H1 (cell line): ENCODE data around the gene TNFSF11. TPM values are rescaled to one million over a fixed set of nuclear protein-coding genes. Genes with fewer than 3 reads are reported as not detected.

ENCODE experiments used
- CTCF ChIA-PET: fragments of 300-600 bp; sonication (Branson Sonifier 250); formaldehyde crosslinking; loops from one replicate; lab custom pipeline; 2021; ENCODE audit not compliant: partially characterized antibody; lab: Charles Lee
- POLR2A ChIA-PET: fragments of 300-600 bp; sonication (Branson Sonifier 250); formaldehyde crosslinking; loops from one replicate; lab custom pipeline; 2021; ENCODE audit warnings: inconsistent platforms; ENCODE audit not compliant: partially characterized antibody; lab: Charles Lee
- DNase-seq, 2 experiments: peaks; one replicate each; pipeline versions ENCODE4 v3.0.0 to v3.0.0-alpha.2; 2010 to 2022; ENCODE audit warnings: low spot score in 2 of 2, low read depth in 1 of 2, mixed read lengths in 1 of 2
- FAIRE-seq: peaks from 2 replicates; lab custom pipeline; 2011; peaks lifted over from hg19 to GRCh38; lab: Jason Lieb, UNC
- H2AFZ ChIP-seq: 2 replicates; pipeline ENCODE4 v1.8.1; 2012; ENCODE audit warnings: low read length, inconsistent platforms
- H2AK5ac ChIP-seq: 2 replicates; pipeline ENCODE4 v1.6.1; 2013; ENCODE audit warnings: low read depth, low read length
- H2BK120ac ChIP-seq: replicated peaks from 2 replicates; pipeline ENCODE3; 2013; ENCODE audit warnings: low read depth, low read length, inconsistent platforms
- H2BK12ac ChIP-seq: 2 replicates; pipeline ENCODE4 v1.6.1; 2013; ENCODE audit warnings: low read depth, low read length
- H2BK15ac ChIP-seq: 2 replicates; pipeline ENCODE4 v1.6.1; 2013; ENCODE audit warnings: low read length
- H2BK20ac ChIP-seq: 2 replicates; pipeline ENCODE4 v1.6.1; 2013; ENCODE audit warnings: low read length
- H2BK5ac ChIP-seq: 2 replicates; pipeline ENCODE4 v1.6.1; 2013; ENCODE audit warnings: low read depth, low read length
- H3K14ac ChIP-seq: 2 replicates; pipeline ENCODE4 v1.6.1; 2013; ENCODE audit warnings: inconsistent platforms; ENCODE audit not compliant: insufficient read length
- H3K18ac ChIP-seq: 2 replicates; pipeline ENCODE4 v1.6.1; 2013; ENCODE audit warnings: low read length; ENCODE audit errors: extremely low read depth
- H3K23ac ChIP-seq: 2 replicates; pipeline ENCODE4 v1.6.1; 2013; ENCODE audit warnings: inconsistent platforms; ENCODE audit not compliant: insufficient read length
- H3K23me2 ChIP-seq: 2 replicates; pipeline ENCODE4 v1.6.1; 2013; ENCODE audit warnings: low read depth, low read length
- H3K27ac ChIP-seq: 2 replicates; pipeline ENCODE4 v1.6.1; 2011; ENCODE audit warnings: low read depth, low read length, inconsistent platforms
- H3K27me3 ChIP-seq, 4 experiments: replicated peaks in 1 of 4; 1 replicate in 1 of 4; 2 replicates in 3 of 4; pipeline versions ENCODE4 v1.6.1 to v1.8.1; 2011 to 2013; ENCODE audit warnings: low read length in 3 of 4, mild to moderate bottlenecking in 3 of 4, inconsistent platforms in 2 of 4, mixed read lengths in 2 of 4, moderate library complexity in 1 of 4; ENCODE audit not compliant: control insufficient read depth in 3 of 4, insufficient read depth in 3 of 4; ENCODE audit errors: extremely low read depth in 1 of 4
- H3K36me3 ChIP-seq, 4 experiments: 2 replicates each; pipeline versions ENCODE4 v1.6.1 to v1.8.1; 2011 to 2013; ENCODE audit warnings: mild to moderate bottlenecking in 4 of 4, low read length in 3 of 4, moderate library complexity in 2 of 4, control low read depth in 1 of 4, inconsistent platforms in 1 of 4; ENCODE audit not compliant: insufficient read depth in 4 of 4, control insufficient read depth in 2 of 4
- H3K4ac ChIP-seq: replicated peaks from 2 replicates; pipeline ENCODE3; 2013; ENCODE audit warnings: low read length, low read depth, mixed read lengths, inconsistent platforms; ENCODE audit not compliant: insufficient read length
- H3K4me1 ChIP-seq, 4 experiments: replicated peaks in 1 of 4; 1 replicate in 1 of 4; 2 replicates in 3 of 4; pipeline versions ENCODE4 v1.6.1 to v1.8.1; 2011 to 2013; ENCODE audit warnings: low read length in 3 of 4, inconsistent platforms in 2 of 4, mixed read lengths in 1 of 4; ENCODE audit not compliant: insufficient read depth in 4 of 4, control insufficient read depth in 3 of 4
- H3K4me2 ChIP-seq, 2 experiments: 2 replicates each; pipeline versions ENCODE4 v1.6.1 to v1.8.1; 2011 to 2013; ENCODE audit warnings: low read depth in 2 of 2, low read length in 2 of 2, control low read depth in 1 of 2, inconsistent platforms in 1 of 2, mild to moderate bottlenecking in 1 of 2; ENCODE audit not compliant: insufficient read depth in 1 of 2
- H3K4me3 ChIP-seq, 4 experiments: fragments of 200-600, 300-600 bp in 1 of 4; sonication (generic), shearing (Covaris generic), sonication (Bioruptor Twin) in 1 of 4; 2 replicates each; pipeline versions ENCODE4 v1.5.1 to v1.8.1; 2011 to 2016; ENCODE audit warnings: low read length in 4 of 4, low read depth in 3 of 4, control low read depth in 2 of 4, inconsistent platforms in 2 of 4, mild to moderate bottlenecking in 2 of 4, mixed read lengths in 1 of 4, moderate library complexity in 1 of 4; ENCODE audit not compliant: insufficient read depth in 2 of 4; ENCODE audit errors: extremely low read depth in 1 of 4
- H3K56ac ChIP-seq: replicated peaks from 2 replicates; pipeline ENCODE3; 2013; ENCODE audit warnings: low read depth, mild to moderate bottlenecking, mixed read lengths, low read length, inconsistent platforms; ENCODE audit not compliant: insufficient read length
- H3K79me1 ChIP-seq: 2 replicates; pipeline ENCODE4 v1.6.1; 2013; ENCODE audit warnings: low read depth, low read length, control low read depth
- H3K79me2 ChIP-seq, 2 experiments: 2 replicates each; pipeline versions ENCODE4 v1.6.1 to v1.8.1; 2012 to 2013; ENCODE audit warnings: low read length in 2 of 2, mild to moderate bottlenecking in 2 of 2, inconsistent platforms in 1 of 2; ENCODE audit not compliant: insufficient read depth in 2 of 2, control insufficient read depth in 1 of 2
- H3K9ac ChIP-seq, 4 experiments: replicated peaks in 1 of 4; 1 replicate in 1 of 4; 2 replicates in 3 of 4; pipeline versions ENCODE4 v1.6.1 to v1.8.1; 2011 to 2013; ENCODE audit warnings: low read depth in 3 of 4, low read length in 3 of 4, control low read depth in 2 of 4, mild to moderate bottlenecking in 2 of 4, moderate library complexity in 2 of 4, inconsistent platforms in 1 of 4; ENCODE audit errors: extremely low read depth in 1 of 4
- H3K9me3 ChIP-seq, 2 experiments: 2 replicates each; pipeline versions ENCODE4 v1.6.1 to v1.8.1; 2012 to 2013; ENCODE audit warnings: mild to moderate bottlenecking in 2 of 2, moderate library complexity in 2 of 2, control low read depth in 1 of 2, inconsistent platforms in 1 of 2, low read depth in 1 of 2, low read length in 1 of 2, mixed read lengths in 1 of 2; ENCODE audit not compliant: insufficient read depth in 2 of 2
- H4K20me1 ChIP-seq, 2 experiments: replicated peaks in 1 of 2; 2 replicates each; pipeline versions ENCODE3 to v1.8.1; 2011 to 2013; ENCODE audit warnings: inconsistent platforms in 2 of 2, low read length in 2 of 2, mild to moderate bottlenecking in 1 of 2; ENCODE audit not compliant: insufficient read depth in 2 of 2, control insufficient read depth in 1 of 2
- H4K5ac ChIP-seq: 2 replicates; pipeline ENCODE4 v1.6.1; 2013; ENCODE audit warnings: low read length, low read depth, mixed read lengths, inconsistent platforms; ENCODE audit not compliant: insufficient read length
- H4K8ac ChIP-seq: 2 replicates; pipeline ENCODE4 v1.8.0; 2013; ENCODE audit warnings: mild to moderate bottlenecking, moderate library complexity, low read length, inconsistent platforms; ENCODE audit not compliant: insufficient read depth; ENCODE audit errors: extremely low read depth
- H4K91ac ChIP-seq: replicated peaks from 2 replicates; pipeline ENCODE3; 2013; ENCODE audit warnings: low read length, mixed read lengths, inconsistent platforms; ENCODE audit not compliant: insufficient read length
- BACH1 ChIP-seq: IDR thresholded peaks from 2 replicates; pipeline ENCODE4 v1.6.1; 2012; ENCODE audit warnings: low read length, improper control_type of control experiment
- BCL11A ChIP-seq, 2 experiments: IDR thresholded peaks; one replicate each; pipeline ENCODE4 v1.6.1; 2011; ENCODE audit warnings: low read depth in 2 of 2, low read length in 2 of 2, mild to moderate bottlenecking in 2 of 2
- BRCA1 ChIP-seq: IDR thresholded peaks from 2 replicates; pipeline ENCODE4 v1.6.1; 2012; ENCODE audit warnings: low read depth, low read length, improper control_type of control experiment
- CREB1 ChIP-seq: IDR thresholded peaks from 2 replicates; pipeline ENCODE4 v1.6.1; 2012; ENCODE audit warnings: inconsistent platforms
- FOSL1 ChIP-seq: IDR thresholded peaks from 2 replicates; pipeline ENCODE4 v1.6.1; 2011; ENCODE audit warnings: mild to moderate bottlenecking, low read depth, low read length, moderate library complexity; ENCODE audit not compliant: insufficient read depth
- HDAC6 ChIP-seq: IDR thresholded peaks from one replicate; pipeline ENCODE4 v1.7.1; 2012; ENCODE audit warnings: low read depth, mild to moderate bottlenecking, inconsistent platforms, low read length, moderate library complexity
- MAFK ChIP-seq: IDR thresholded peaks from 2 replicates; pipeline ENCODE4 v1.6.1; 2012; ENCODE audit warnings: low read depth, mild to moderate bottlenecking, improper control_type of control experiment, low read length
- NANOG ChIP-seq: IDR thresholded peaks from 2 replicates; pipeline ENCODE4 v1.6.1; 2011; ENCODE audit warnings: low read length, low read depth, mild to moderate bottlenecking, inconsistent platforms; ENCODE audit not compliant: insufficient read depth, poor library complexity, severe bottlenecking
- SP2 ChIP-seq: IDR thresholded peaks from 2 replicates; pipeline ENCODE4 v1.6.1; 2012; ENCODE audit warnings: mild to moderate bottlenecking, low read length, inconsistent platforms
- SP4 ChIP-seq: IDR thresholded peaks from 2 replicates; pipeline ENCODE4 v1.6.1; 2012; ENCODE audit warnings: low read length, inconsistent platforms
- TAF7 ChIP-seq: optimal IDR thresholded peaks from 2 replicates; pipeline ENCODE3; 2011; ENCODE audit warnings: low read depth, mild to moderate bottlenecking, inconsistent platforms, low read length, moderate library complexity, borderline replicate concordance
- WGBS, 2 experiments: shearing (Covaris generic) in 1 of 2; methylation state at CpG; one replicate each; pipeline versions ENCODE4 v1.1.6 to v1.1.7; 2013 to 2015; ENCODE audit warnings: low lambda C conversion rate in 2 of 2, mixed read lengths in 2 of 2, inconsistent platforms in 1 of 2, low coverage in 1 of 2, missing lambda C conversion rate in 1 of 2; ENCODE audit not compliant: insufficient replicate concordance in 2 of 2, insufficient coverage in 1 of 2, insufficient read length in 1 of 2; ENCODE audit errors: extremely low coverage in 1 of 2, missing lambda C conversion rate in 1 of 2; 5-methylcytosine and 5-hydroxymethylcytosine counted together
- polyA plus RNA-seq, 7 experiments: library from polyadenylated mRNA; depleted of rRNA in 3 of 7; stranded (reverse) in 5 of 7; unstranded in 2 of 7; fragments of >200 nt in 5 of 7; fragments of 200-250 nt in 2 of 7; gene quantifications; 1 replicate in 5 of 7; 2 replicates in 1 of 7; 4 replicates in 1 of 7; pipeline versions ENCODE4 v1.2.1 to v1.2.3, GENCODE V29; 2011 to 2013; ENCODE audit warnings: missing spikeins in 2 of 7, mixed read lengths in 2 of 7
- total RNA-seq: library from RNA; stranded (reverse); fragmentation: NEBNext Ultra II Directional; extraction: Animal tissue kit (Norgen Biotek cat#: 25700); gene quantifications from 2 replicates; pipeline ENCODE4 v1.2.1, GENCODE V29; 2021

The TNFSF11 gene
- total and polyA plus RNA-seq, 2 of the 8 experiments (the other 6 are each of a cell fraction or from before 2014, with no cell fraction given), result 9.3 to 12.0 TPM

DNA sequence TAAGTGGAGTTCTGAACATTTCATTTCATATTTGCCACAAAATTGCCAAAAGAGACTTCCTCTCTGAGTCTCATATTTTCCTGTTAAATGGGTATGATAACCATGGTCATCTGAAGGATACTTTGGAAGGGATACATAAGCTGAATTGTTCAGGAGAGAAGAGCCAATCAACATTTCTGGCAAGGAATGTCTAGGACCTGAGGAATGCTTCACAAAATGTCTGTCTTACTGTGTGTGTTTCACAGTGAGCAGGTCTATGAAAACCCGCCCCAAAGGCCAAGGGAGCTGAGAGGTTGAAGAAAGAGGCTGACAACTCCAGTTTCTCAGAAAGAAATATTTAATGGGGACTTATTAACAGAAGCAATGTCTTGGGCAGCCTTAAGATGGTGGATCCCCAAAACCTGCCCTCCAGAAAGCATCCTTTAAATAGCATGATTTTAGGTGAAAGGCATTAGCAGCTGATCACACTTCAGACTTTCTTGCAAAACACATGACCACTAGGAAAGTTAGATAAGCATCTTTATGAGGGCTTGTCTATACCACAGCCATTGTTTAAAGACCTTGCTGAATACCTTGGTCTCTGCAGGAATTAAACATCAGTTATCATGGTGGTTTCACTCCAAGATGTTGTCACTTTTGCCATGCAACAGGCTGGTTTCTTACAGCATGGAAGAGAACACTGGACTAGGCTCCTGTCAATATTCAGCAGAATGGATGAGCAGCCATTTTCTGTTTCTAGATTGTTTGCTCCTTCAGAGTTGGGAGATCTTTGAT, 78.9 kb downstream of the TNFSF11 start:
- no peak overlapping the region for H2AK5ac ChIP-seq
- no peak overlapping the region for H3K56ac ChIP-seq
- no peak overlapping the region for H4K8ac ChIP-seq
- no peak for FAIRE-seq
- no peaks in the 10 kb centered on the region for H4K20me1 ChIP-seq
- no peak overlapping the region for H3K18ac ChIP-seq
- no peak overlapping the region for H4K91ac ChIP-seq
- H4K5ac ChIP-seq, result no peak overlapping the region
- H2AFZ ChIP-seq, result 0 out of 2 replicates have a peak overlapping the region, but pooled peaks have one; percentile 45
- no peak overlapping the region for H3K4me3 ChIP-seq
- ChIA-PET CTCF (interaction anchor here (0.6 to 1.8 kb wide), 3 partner anchors 10 to 977 kb away, joined by 3 to 5 read pairs (median 3); no protein-coding TSS in a partner anchor), POLR2A (no interaction called here)
- peaks cover 0 to 1% (median 0%) of the 10 kb centered on the region in 4 experiments; a peak in 1 of 7 replicates for H3K27me3 ChIP-seq
- no peak overlapping the region for H3K27ac ChIP-seq
- H2BK5ac ChIP-seq, result no peak overlapping the region
- no peaks in the 10 kb centered on the region for H3K36me3 ChIP-seq
- 74% methylated on average over 1 of the region's 1 CpG; no CpG with 5 or more reads in 1 of the 2 experiments for WGBS, 2 experiments
- no peak overlapping the region for H2BK20ac ChIP-seq
- H3K79me1 ChIP-seq, result no peaks in the 10 kb centered on the region
- H3K14ac ChIP-seq, result no peak overlapping the region
- no peak overlapping the region for H2BK15ac ChIP-seq
- H3K23ac ChIP-seq, result no peak overlapping the region
- H3K4me2 ChIP-seq, result no peak overlapping the region
- H3K9me3 ChIP-seq, result no peaks in the 10 kb centered on the region
- H3K4ac ChIP-seq, result no peak overlapping the region
- TF ChIP-seq TAF7 (no peak), BCL11A (IDR thresholded peaks at IDR 0.05; ENCODE audit: low read depth in 2 of 2, low read length in 2 of 2) (no peak), SP4 (no peak), MAFK (no peak), NANOG (no peak), SP2 (no peak), CREB1 (no peak), HDAC6 (no peak), FOSL1 (no peak), BACH1 (no peak), BRCA1 (no peak)
- H2BK12ac ChIP-seq, result no peak overlapping the region
- H3K79me2 ChIP-seq, result no peaks in the 10 kb centered on the region
- H3K9ac ChIP-seq, result no peak overlapping the region
- no peak overlapping the region for H2BK120ac ChIP-seq
- peaks cover 0 to 10% (median 5%) of the 10 kb centered on the region in 4 experiments; a peak in 3 of 7 replicates for H3K4me1 ChIP-seq
- no peaks in the 10 kb centered on the region for H3K23me2 ChIP-seq
- DNase-seq, result no peak
